ENCODE results near the gene ARL15. TPM values are rescaled to one million over a fixed set of nuclear protein-coding genes. Genes with fewer than 3 reads are reported as not detected.

ARL15 gene
- total RNA-seq, 1 donor from 2014 or later = 102 TPM

GRCh38 chr5:54234304-54234933, 76.0 kb downstream of the ARL15 start:
- Mint-ChIP-seq H3K4me1 (ENCODE audit: unreplicated experiment) (peaks cover 15% of the 10 kb centered on the region), H3K4me3 (ENCODE audit: unreplicated experiment) (no peak overlapping the region), H3K36me3 (ENCODE audit: low read depth, unreplicated experiment) (no peaks in the 10 kb centered on the region), H3K27me3 (ENCODE audit: unreplicated experiment) (peaks cover 3% of the 10 kb centered on the region), H3K27ac (ENCODE audit: unreplicated experiment) (no peak overlapping the region), H3K9me3 (ENCODE audit: unreplicated experiment) (no peaks in the 10 kb centered on the region)
- peak; percentile 62 for TF ChIP-seq CTCF (IDR thresholded peaks at IDR 0.05; ENCODE audit: unreplicated experiment)
- no peak for DNase-seq (ENCODE audit: low spot score)

GRCh38 chr5:54230936-54231685, 79.3 kb downstream of the ARL15 start:
- DNase-seq (ENCODE audit: low spot score) = no peak
- H3K27me3 Mint-ChIP-seq (ENCODE audit: unreplicated experiment) = peaks cover 10% of the 10 kb centered on the region
- peaks cover 4% of the 10 kb centered on the region for H3K4me1 Mint-ChIP-seq (ENCODE audit: unreplicated experiment)
- no peak overlapping the region for H3K4me3 Mint-ChIP-seq (ENCODE audit: unreplicated experiment)
- H3K27ac Mint-ChIP-seq (ENCODE audit: unreplicated experiment) = no peak overlapping the region
- no peaks in the 10 kb centered on the region for H3K9me3 Mint-ChIP-seq (ENCODE audit: unreplicated experiment)
- no peak for TF ChIP-seq CTCF (IDR thresholded peaks at IDR 0.05; ENCODE audit: unreplicated experiment)
- no peaks in the 10 kb centered on the region for H3K36me3 Mint-ChIP-seq (ENCODE audit: low read depth, unreplicated experiment)

GRCh38 chr5:54229041-54229780, 81.2 kb downstream of the ARL15 start:
- TF ChIP-seq CTCF (IDR thresholded peaks at IDR 0.05; ENCODE audit: unreplicated experiment) = peak; percentile 94
- Mint-ChIP-seq H3K36me3 (ENCODE audit: low read depth, unreplicated experiment) (no peaks in the 10 kb centered on the region), H3K4me1 (ENCODE audit: unreplicated experiment) (peaks cover 10% of the 10 kb centered on the region), H3K4me3 (ENCODE audit: unreplicated experiment) (no peak overlapping the region), H3K27me3 (ENCODE audit: unreplicated experiment) (peaks cover 10% of the 10 kb centered on the region), H3K9me3 (ENCODE audit: unreplicated experiment) (no peaks in the 10 kb centered on the region), H3K27ac (ENCODE audit: unreplicated experiment) (no peak overlapping the region)
- DNase-seq (ENCODE audit: low spot score) = peak; percentile 77

- Mint-ChIP-seq H3K4me3 (ENCODE audit: unreplicated experiment) (no peak overlapping the region), H3K36me3 (ENCODE audit: low read depth, unreplicated experiment) (no peaks in the 10 kb centered on the region), H3K27ac (ENCODE audit: unreplicated experiment) (no peak overlapping the region), H3K4me1 (ENCODE audit: unreplicated experiment) (peaks cover 16% of the 10 kb centered on the region), H3K27me3 (ENCODE audit: unreplicated experiment) (peaks cover 11% of the 10 kb centered on the region), H3K9me3 (ENCODE audit: unreplicated experiment) (no peaks in the 10 kb centered on the region)
- no peak for DNase-seq (ENCODE audit: low spot score)
- TF ChIP-seq CTCF (IDR thresholded peaks at IDR 0.05; ENCODE audit: unreplicated experiment) = no peak
These were observed 82.6 kb downstream of the ARL15 start for GRCh38 chr5:54227759-54228158.

Data from endothelial cell (in vitro differentiated cells).